Left hindlimb (tissue), 1 donor: ENCODE measurements around the gene NSRP1.
"Not testable (repeated sequence)": the region's sequence is repeated elsewhere in the genome, so short reads cannot be mapped to it uniquely, and the experiment has no call there.

Experiments used
- DNase-seq: peaks from one replicate; pipeline ENCODE4 v3.0.0-alpha.2; 2018

NSRP1 gene

DNA sequence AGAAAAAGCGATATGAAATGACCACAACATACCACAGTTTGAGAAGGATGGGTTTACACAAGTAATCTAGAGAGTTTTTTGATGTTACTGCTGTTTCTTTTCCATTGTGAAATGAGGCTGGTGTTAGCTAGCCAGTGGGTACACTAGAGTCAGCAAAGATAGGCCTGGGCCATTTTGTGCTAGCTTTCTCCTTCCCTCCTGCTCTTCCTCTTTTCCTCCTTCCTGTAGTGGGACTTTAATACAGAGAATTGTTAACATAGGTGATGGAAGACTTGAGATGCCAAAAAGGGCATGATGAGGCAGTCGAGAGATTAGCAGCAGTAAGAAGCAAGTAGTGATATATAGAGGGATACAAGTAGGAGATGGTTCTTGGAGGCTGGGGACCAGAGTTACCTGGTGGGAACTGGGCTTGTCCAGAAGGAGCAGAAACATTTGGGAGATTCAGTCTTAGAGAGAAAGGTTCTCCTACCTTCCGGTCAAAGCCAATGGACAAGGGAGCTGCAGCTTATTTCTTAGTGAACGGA lies 7.7 kb downstream of the NSRP1 start:
- no peak for DNase-seq

DNA sequence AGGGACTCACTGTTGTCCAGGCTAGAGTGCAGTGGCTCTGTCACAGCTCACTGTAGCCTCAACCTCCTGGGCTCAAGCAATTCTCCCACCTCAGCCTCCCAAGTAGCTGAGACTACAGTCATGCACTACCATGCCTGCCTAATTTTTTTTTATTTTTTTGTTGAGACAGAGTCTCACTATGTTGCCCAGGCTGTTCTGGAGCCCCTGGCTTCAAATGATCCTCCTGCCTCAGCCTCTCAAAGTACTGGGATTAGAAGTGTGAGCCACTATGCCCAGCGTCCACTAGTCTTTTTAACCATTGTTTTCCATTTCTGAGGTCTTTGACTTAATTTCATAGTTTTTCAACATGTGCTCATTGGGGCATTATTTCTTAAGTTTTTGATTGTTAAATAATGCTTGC lies 13.5 kb downstream of the NSRP1 start:
- DNase-seq, result no peak

DNA sequence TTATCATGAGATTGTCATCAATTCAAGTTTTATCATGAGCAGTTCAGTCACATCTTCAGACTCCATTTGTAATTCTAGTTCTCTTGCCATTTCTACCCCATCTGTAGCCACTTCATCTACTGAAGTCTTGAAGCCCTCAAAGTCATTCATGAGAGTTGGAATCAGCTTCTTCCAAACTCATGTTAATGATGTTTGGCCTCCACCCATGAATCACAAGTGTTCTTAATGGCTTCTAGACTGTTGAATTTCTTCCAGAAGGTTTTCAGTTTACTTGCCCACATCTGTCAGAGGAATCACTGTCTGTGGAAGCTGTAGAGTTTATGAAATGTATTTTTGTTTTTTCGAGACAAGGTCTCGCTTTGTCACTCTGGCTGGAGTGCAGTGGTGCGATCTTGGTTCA lies 16.0 kb downstream of the NSRP1 start:
- no peak for DNase-seq

DNA sequence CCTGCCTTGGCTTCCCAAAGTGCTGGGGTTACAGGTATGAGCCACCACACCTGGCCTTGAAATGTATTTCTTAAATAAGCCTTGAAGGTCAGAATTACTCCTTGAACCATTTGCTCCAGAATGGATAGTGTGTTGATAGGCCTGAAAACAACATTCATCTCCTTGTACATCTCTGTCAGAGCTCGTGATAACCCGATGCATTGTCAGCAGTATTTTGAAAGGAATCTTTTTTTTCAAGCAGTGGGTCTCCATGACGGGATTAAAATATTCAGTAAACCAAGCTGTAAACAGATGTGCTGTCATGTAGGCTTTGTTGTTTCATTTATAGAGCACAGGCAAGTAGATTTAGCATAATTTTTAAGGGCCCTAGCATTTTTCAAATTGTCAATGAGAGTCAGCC lies 16.6 kb downstream of the NSRP1 start:
- DNase-seq, result no peak

DNA sequence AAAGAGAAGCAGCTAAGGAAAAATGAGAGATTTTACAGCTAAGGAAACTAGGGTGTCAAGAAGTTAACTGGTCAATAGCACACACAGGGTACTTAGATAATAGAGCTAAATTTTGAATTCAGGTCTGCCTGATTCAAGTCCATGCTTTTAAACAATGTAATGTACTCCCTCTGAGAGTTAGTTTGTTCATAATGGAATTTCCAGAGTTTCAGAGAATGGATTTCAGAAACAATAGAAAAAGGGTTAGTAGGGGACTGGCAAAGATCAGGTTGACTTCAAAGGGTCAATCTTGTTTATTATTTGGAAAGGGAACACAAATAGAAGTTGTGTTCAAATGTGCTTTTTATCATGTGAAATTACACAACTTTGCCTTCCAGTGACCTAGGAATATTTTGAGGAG lies 17.9 kb downstream of the NSRP1 start:
- DNase-seq, result no peak

DNA sequence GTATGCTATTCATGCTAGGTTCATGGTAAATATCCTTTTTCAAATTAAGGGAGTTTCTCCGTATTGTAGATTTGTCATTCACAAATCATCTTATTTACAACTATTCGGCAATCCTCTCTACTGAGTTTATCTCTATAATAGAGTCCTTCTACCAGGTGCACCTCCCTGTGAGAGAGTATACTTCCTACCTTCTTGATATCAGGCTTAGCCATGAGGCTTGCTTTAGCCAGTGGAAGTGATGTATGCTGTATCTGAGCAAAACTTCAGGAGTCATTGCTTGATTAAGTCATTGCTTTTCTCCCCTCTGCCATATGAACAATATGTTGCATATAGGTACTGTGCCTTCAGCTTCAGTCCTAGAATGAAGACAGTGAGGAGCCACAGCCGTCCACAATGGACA lies 20.5 kb downstream of the NSRP1 start:
- no peak for DNase-seq

DNA sequence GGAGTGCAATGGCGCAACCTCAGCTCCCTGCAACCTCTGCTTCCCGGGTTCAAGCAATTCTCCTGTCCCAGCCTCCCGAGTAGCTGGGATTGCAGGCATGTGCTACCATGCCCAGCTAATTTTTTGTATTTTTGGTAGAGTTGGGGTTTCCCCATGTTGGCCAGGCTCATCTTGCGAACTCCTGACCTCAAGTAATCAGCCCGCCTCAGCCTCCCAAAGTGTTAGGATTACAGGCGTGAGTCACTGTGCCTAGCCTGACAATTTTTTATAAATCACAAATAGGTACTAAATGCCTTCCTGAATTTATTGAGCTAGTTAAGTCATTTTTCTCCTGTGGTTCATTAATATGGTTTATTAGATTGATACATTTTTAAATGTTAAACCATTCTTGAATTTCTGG lies 31.2 kb downstream of the NSRP1 start:
- not testable (repeated sequence) for DNase-seq

DNA sequence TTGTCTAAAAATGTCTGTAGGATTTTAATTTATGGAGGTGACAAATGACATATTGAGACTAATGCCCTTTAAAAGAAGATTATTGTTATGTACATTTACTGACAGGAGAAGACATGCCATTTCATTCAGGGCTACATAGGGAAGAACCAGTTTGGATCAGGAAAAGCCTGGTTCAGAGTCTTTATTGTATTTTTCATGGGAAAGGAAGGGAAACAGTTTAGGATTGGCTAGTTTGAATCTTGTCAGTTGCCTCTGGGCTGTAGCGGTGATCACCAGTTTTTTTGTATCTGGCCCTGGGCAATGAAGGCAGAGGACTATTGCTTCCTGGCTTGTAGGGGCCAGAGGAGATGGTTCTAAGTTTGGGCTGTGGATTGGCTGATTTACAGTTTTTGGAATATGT lies 31.8 kb downstream of the NSRP1 start:
- no peak for DNase-seq

DNA sequence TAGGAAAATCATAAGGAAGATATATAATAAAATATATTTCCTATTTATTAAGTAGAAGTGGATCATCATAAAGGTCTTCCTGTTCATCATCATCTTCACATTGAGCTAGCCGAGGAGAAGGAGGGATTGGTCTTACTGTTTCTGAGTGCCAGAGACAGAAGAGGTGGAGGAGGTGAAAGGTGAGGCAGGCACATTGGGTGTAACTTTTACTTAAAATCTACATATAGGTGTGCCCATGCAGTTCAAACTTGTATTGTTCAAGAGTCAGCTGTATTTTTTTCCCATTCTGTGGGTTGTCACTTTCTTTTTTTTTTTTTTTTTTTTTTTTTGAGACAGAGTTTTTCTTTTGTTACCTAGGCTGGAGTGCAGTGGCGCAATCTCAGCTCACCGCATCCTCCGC lies 34.9 kb downstream of the NSRP1 start:
- no peak for DNase-seq

DNA sequence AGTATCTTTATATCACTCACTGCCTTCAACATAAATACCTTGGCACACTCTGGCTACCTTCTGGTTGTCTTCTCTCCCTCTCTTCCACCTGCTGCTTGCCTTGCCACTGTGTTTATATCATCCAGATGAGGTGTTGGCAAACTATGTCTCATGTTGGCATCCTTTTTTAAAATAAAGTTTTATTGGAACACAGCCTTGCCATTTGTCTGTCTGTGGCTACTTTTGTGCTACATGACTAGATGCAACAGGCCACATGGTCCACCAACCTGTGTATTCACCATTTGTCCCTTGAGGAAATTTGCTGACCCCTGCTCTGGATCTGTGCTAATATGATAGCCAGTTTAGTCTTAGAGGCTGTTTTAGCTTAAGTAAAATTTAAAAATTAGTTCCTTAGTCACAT lies 36.8 kb downstream of the NSRP1 start:
- DNase-seq, result no peak

DNA sequence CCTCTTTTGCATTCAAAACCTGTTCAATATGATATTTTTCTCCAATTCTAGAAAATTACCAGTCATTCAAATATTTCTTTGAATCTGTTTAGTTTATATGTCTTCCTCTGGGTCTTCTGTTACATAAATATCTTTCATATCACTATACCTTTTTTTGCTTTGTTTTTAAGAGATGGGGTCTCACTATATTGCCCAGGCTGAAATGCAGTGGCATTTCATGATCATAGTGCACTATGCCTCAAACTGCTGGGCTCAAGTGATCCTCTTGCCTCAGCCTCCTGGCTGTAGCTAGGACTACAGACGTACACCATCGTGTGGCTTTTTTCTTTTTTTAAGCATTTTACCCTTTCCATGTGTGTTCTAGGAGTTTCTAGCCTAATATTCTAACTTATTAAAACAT lies 38.8 kb downstream of the NSRP1 start:
- no peak for DNase-seq

DNA sequence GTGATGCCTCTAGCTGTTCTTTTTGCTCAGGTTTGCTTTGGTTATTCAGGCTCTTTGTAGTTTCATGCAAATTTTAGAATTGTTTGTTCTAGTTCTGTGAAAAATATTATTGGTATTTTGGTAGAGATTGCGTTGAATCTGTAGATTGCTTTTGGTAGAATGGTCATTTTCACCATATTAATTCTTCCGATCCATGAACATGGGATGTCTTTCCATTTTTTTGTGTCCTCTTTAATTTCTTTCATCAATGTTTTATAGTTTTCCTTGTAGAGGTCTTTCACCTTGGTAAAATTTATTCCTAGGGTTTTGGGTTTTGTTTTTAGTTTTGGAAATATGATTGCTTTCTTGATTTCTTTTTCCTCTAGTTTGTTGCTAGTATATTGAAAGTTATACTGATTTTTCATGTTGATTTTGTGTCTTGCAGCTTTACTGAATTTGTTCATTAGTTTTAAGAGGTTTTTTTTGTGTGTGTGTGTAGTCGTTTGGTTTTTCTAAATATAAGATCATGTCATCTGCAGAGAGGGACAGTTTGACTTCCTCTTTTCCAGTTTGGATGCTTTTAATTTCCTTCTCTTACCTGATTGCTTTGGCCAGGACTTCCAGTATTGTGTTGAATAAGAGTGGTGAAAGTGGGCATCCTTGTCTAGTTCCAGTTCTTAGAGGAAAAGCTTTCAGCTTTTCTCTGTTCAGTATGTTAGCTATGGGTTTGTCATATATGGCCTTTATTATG lies 42.4 kb downstream of the NSRP1 start:
- no peak for DNase-seq

DNA sequence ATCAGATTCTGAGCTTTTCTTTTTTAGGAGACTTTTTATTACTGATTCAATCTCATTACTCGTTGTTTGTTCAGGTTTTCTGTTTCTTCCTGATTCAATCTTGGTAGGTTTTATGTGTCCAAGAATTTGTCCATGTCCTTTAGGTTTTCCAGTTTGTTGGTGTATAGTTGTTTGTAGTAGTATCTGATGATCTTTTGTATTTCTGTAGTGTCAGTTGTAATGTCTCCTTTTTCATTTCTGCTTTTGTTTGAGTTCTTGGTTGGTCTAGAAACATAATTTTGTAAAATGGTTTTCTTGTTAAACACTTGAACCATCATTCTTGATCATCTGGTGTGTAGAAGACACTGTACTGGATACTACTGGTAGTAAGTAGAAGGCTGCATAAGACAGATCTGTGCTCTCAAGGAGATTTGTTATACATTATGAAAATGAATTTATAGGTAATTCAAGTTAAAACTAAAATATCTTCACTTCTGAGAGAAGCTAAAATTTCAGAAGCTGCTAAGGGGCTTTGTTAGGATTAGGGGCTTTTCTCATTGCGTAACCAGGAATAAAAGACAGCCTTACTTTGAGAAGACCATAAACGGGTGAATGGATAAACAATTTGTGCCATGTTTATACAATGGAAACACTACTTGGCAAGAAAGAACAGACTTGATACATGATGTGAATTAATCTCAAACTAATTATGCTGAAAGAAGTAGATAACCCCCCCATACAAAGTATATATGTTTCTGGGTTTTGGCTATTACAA lies 44.0 kb downstream of the NSRP1 start:
- DNase-seq, result no peak

DNA sequence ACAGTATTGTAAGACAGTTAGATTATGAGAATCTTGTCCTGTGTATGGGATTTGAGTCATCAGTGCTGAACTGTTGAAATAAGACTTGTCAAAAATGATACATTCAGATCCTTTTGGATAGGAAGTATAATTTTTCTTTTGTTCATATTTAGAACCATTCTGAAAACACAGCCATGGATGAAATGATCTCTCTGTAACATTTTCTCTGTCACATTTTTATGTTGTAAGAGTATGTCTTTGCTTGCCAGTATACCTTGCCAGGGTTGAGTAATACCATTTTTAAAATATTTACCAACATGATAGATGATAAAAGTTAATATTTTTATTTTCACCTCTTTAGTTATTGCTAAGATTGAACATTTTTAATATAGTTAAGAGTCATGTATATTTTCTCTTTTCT lies 45.0 kb downstream of the NSRP1 start:
- DNase-seq, result no peak

DNA sequence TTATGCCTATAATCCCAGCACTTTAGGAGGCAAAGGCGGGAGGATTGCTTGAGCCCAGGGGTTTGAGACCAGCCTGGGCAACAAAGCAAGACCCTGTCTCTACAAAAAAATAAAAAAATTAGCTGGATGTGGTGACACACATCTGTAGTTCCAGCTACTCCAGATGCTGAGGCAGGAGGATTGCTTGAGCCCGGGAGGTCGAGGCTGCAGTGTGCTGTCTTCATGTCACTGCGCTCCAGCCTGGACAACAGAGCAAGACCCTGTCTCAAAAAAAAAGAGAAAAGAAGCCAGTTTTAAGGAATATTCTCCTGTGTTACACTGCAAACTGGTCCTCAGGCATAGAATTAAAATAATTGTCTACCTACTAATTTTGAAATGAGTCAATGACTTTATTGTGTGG lies 47.9 kb downstream of the NSRP1 start:
- no peak for DNase-seq

DNA sequence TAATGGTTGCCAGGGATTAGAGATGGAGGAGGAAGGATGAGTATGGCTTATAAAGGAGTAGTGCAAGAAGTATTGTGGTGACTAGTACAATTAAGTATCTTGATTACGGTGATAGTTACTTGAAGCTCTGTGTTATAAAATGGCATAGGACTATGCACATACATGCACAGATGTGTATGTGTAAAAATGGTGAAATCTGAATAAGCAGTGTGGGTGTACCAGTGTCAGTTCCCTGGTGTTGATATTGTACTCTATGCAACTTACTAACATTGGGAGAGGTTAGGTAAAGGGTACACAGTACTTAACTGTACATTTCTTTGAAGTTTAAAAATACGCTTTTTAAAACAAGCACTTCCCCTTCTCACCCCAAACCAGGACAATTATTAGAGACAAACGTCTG lies 48.5 kb downstream of the NSRP1 start:
- DNase-seq, result no peak

DNA sequence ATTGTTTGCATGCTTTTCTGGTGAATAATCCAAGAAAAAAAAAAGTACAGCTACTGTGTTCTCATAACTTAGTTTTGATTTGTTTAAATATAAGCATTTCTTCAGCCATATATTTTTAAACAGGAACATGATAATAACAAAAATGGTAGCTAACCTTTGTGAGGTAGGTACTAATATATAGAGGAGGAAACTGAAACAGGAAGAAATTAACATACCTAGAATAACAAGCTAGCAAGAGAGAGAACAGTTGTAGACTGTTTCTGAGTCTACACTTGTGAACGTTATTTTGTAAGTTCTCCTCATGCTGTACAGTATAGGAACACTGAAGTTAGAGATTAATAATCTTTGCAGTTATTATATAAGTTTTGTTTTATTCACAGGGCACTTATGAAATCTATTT lies 49.3 kb downstream of the NSRP1 start:
- no peak for DNase-seq

DNA sequence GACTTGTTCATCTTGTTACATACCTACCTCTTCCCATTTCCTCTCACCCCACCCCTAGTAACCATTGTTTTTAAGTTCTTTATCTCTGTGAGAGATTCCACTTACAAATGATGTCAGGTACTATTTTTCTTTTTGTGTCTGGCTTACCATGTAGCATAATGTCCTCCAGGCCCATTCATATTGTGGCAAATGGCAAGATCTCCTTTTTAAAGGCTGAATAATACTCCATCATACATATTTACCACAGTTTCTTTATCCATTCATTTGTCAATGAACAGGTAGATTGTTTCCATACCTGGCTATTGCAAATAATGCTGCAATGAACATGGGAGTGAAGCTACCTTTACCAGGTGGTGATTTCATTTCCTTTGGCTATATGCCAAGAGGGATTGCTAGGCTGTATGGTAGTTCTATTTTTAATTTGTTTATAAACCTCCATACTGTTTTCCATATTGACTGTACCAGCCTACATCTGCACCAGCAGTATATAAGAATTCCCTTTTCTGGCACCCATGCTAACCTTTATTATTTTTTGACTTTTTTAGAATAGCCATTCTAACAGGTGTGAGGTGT lies 53.9 kb downstream of the NSRP1 start:
- DNase-seq, result no peak

DNA sequence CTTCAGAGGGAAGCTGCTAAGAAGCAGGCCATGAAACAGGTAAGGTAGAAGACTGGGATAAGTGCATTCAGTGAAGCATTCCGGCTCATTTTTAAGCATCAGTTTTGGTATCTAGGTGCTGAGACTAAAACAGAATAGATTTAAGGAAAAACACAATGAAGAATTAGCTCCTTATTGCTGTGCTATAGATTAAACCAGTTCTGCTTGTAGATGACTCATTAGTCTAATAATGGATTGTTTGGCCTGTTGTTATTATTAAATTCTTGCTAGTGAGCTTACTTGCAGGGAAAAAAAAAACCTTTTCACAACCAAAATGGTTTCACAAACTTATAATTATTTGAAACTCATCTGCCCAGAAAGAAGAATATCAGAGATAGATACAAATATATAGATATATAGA lies 55.9 kb downstream of the NSRP1 start:
- DNase-seq, result no peak

DNA sequence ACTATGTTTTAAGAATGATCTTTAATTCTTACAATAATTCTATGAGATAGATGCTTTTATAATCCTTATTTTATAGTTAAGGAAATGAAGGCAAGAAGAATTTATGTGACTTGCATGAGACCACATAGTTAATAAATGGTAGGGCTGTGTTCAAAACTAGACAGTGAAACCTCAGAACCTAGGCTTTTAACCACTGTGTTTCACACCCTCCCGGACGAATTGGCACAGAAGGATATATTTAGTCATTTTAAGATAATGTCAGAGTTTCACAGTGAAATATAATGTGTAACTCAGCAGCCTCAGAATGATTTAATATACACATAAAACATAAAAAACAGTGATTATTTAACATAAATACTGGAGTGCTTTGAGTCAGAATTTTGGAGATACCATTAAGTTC lies 57.0 kb downstream of the NSRP1 start:
- DNase-seq, result no peak

DNA sequence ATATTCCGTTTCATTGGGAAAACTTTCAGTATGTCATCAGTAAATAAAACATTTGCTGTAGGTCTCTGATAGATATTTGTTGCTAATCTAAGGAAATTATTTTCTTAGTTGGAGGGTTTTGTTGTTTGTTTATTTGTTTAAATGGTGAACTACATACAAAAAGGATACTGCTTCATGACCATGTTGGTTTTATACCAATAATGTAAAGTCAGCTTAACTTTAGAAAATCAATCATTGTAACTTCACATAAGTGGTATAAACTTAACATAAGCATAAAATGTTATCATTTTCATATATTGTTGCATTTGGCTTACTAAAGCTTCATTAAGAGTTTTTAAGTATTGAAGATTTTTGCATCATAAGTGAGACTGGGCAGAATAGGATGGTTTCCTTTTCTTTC lies 57.9 kb downstream of the NSRP1 start:
- DNase-seq, result no peak

DNA sequence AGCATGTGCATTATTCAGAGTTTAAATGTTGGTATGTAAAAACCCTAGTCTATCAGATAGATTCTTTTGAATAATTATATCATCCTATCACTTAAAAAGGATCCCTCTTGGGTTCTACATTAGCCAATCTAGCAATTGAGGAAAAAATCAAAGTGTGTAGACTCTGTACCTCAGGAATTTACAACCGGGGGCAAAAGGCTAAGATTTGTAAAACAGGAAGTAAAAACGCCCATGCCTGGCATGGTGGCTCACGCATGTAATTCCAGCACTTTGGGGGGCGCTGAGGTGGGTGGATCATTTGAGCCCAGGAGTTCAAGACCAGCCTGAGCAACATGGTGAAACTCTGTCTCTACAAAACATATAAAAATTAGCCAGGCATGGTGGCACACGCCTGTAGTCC lies 60.2 kb downstream of the NSRP1 start:
- no peak for DNase-seq

DNA sequence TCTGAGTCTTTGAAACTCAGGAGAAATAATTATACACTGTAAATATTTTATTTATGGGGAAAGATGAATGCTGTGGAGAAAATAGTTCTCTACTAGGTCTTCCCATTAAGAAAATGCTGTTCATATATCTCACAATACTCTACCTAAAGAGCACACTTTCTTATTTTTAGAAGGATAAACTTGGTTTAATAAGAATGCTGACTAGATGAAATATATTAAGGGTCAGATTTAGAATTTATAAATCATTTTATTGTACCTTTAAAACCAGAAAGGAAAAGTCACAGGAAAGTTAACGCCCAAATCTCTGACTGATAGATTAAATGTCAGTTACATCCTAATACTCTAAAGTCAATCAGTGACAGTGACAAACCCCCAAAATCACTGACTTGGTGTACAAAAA lies 70.1 kb downstream of the NSRP1 start:
- DNase-seq, result no peak

DNA sequence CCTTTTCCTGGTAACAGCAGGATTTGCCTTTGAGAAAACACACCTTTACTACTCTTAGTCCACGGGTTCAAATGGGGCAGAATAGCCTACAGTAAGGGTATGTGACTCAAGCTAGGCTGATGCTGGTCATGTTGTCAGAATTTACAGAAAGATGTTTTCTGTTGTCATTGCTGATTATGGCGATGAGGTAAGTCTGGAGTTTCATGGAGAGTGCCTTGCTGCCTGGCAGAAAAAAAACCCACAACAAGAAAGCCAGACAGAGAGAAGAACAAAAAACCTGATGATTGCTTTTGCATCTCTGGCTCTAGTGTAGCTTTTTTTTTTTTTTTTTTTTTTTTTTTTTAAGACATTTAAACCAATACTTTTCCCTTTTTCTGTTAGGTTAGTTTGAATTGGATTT lies 71.0 kb downstream of the NSRP1 start:
- DNase-seq, result no peak
